A549 (cell line): ENCODE results near the gene ARHGAP26. TPM values are rescaled to one million over a fixed set of nuclear protein-coding genes. Genes with fewer than 3 reads are reported as not detected.

Source experiments
- ATAC-seq, 2 experiments: fragments of 200-7000 bp in 1 of 2; fragments of >200 bp in 1 of 2; cut with Nextera tagmentation in 1 of 2; cut with Tn5 transposase in 1 of 2; 3 replicates each; pipeline versions ENCODE4 v1.8.0 to v1.9.1; 2018 to 2020; ENCODE audit warnings: mild to moderate bottlenecking in 1 of 2, moderate library complexity in 1 of 2
- CTCF ChIA-PET: fragments of 300-600 bp; sonication (Branson Sonifier 250); formaldehyde crosslinking; extraction: SDS; loops from one replicate; lab custom pipeline; 2021; ENCODE audit warnings: antibody characterized with exemption, inconsistent platforms; lab: Yijun Ruan, JAX
- POLR2A ChIA-PET: fragments of 350-600 bp; formaldehyde crosslinking; extraction: SDS; loops from one replicate; lab custom pipeline; 2021; ENCODE audit warnings: antibody characterized with exemption, inconsistent platforms; lab: Yijun Ruan, JAX
- DNase-seq, 2 experiments: peaks; one replicate each; pipeline versions ENCODE4 v3.0.0 to v3.0.0-alpha.2; 2011 to 2016; ENCODE audit warnings: low read depth in 1 of 2, low spot score in 1 of 2
- FAIRE-seq: peaks from 2 replicates; lab custom pipeline; 2011; peaks lifted over from hg19 to GRCh38; lab: Jason Lieb, UNC
- H3K27ac ChIP-seq, 2 experiments: fragments of >200 bp; sonication (Bioruptor Twin); formaldehyde crosslinking; 3 replicates each; pipeline ENCODE4 v1.5.1; 2016 to 2017
- H3K4me1 ChIP-seq: fragments of >200 bp; sonication (Bioruptor Twin); formaldehyde crosslinking; 3 replicates; pipeline ENCODE4 v1.6.1; 2016
- H3K4me2 ChIP-seq: fragments of >200 bp; sonication (Bioruptor Twin); formaldehyde crosslinking; 3 replicates; pipeline ENCODE4 v1.6.1; 2016
- H3K4me3 ChIP-seq: fragments of >200 bp; sonication (Bioruptor Twin); formaldehyde crosslinking; 3 replicates; pipeline ENCODE4 v1.5.1; 2016
- H3K9me3 ChIP-seq: fragments of >200 bp; sonication (Bioruptor Twin); formaldehyde crosslinking; 3 replicates; pipeline ENCODE4 v1.6.1; 2016
- CBX2 ChIP-seq: fragments of 200-600 bp; sonication (generic); IDR thresholded peaks from 2 replicates; pipeline ENCODE4 v1.6.1; 2016; ENCODE audit warnings: low read depth, mild to moderate bottlenecking, borderline replicate concordance
- CBX8 ChIP-seq: fragments of 200-600 bp; sonication (generic); IDR thresholded peaks from 2 replicates; pipeline ENCODE4 v1.6.1; 2016
- CEBPB ChIP-seq, 2 experiments: fragments of >200 bp in 1 of 2; sonication (Bioruptor Twin) in 1 of 2; formaldehyde crosslinking in 1 of 2; IDR thresholded peaks; 2 replicates each; pipeline ENCODE4 v1.6.1; 2012 to 2016
- CHD2 ChIP-seq: fragments of 150-350 bp; IDR thresholded peaks from 2 replicates; pipeline ENCODE4 v1.6.1; 2014; ENCODE audit warnings: low read length; ENCODE audit not compliant: partially characterized antibody
- EHF ChIP-seq: fragments of 250-450 bp; sonication (Bioruptor Pico); IDR thresholded peaks from 2 replicates; pipeline ENCODE4 v1.5.0; 2020; ENCODE audit warnings: mild to moderate bottlenecking
- ELK1 ChIP-seq: fragments of 150-350 bp; IDR thresholded peaks from 2 replicates; pipeline ENCODE4 v1.6.1; 2014; ENCODE audit warnings: low read depth, mild to moderate bottlenecking, low read length
- EP300 ChIP-seq, 2 experiments: fragments of >200 bp; sonication (Bioruptor Twin); formaldehyde crosslinking; IDR thresholded peaks; 2 replicates in 1 of 2; 3 replicates in 1 of 2; pipeline ENCODE4 v1.6.1; 2016 to 2017
- ESRRA ChIP-seq: fragments of 150-350 bp; IDR thresholded peaks from 2 replicates; pipeline ENCODE4 v1.6.1; 2014; ENCODE audit warnings: mild to moderate bottlenecking, low read length, borderline replicate concordance
- FOSB ChIP-seq: fragments of 250-450 bp; sonication (Bioruptor Pico); IDR thresholded peaks from 2 replicates; pipeline ENCODE4 v1.5.0; 2020; ENCODE audit warnings: mild to moderate bottlenecking, moderate library complexity
- FOSL2 ChIP-seq, 2 experiments: fragments of 450-650 bp in 1 of 2; fragments of >200 bp in 1 of 2; sonication (Bioruptor Twin) in 1 of 2; formaldehyde crosslinking; IDR thresholded peaks; 2 replicates each; pipeline versions ENCODE4 v1.5.0 to v1.6.1; 2016 to 2020; ENCODE audit warnings: mild to moderate bottlenecking in 1 of 2, moderate library complexity in 1 of 2
- GATA3 ChIP-seq: IDR thresholded peaks from 2 replicates; pipeline ENCODE4 v1.6.1; 2012; ENCODE audit warnings: borderline replicate concordance
- JUNB ChIP-seq: fragments of >200 bp; sonication (Bioruptor Twin); formaldehyde crosslinking; IDR thresholded peaks from 2 replicates; pipeline ENCODE4 v1.6.1; 2016
- MYC ChIP-seq: IDR thresholded peaks from 2 replicates; pipeline ENCODE4 v1.6.1; 2012; ENCODE audit warnings: mild to moderate bottlenecking, inconsistent platforms, low read length, improper control_type of control experiment, borderline replicate concordance
- NFE2L2 ChIP-seq: fragments of 150-350 bp; conservative IDR thresholded peaks from 2 replicates; pipeline ENCODE4 v1.6.1; 2014; ENCODE audit warnings: low read length
- RFX5 ChIP-seq: fragments of 450-650 bp; IDR thresholded peaks from 2 replicates; pipeline ENCODE4 v1.7.1; 2014; ENCODE audit warnings: antibody characterized with exemption, mild to moderate bottlenecking, moderate library complexity
- RNF2 ChIP-seq: fragments of 200-600 bp; sonication (generic); IDR thresholded peaks from 2 replicates; pipeline ENCODE4 v1.6.1; 2016; ENCODE audit warnings: low read depth, mild to moderate bottlenecking, antibody characterized with exemption, moderate library complexity, borderline replicate concordance
- ZNF302 ChIP-seq: fragments of 250-450 bp; sonication (Bioruptor Pico); IDR thresholded peaks from 2 replicates; pipeline ENCODE4 v1.9.0; 2021; ENCODE audit warnings: inconsistent platforms, mild to moderate bottlenecking, moderate library complexity
- WGBS: methylation state at CpG from one replicate; pipeline ENCODE4 v1.1.6; 2017; ENCODE audit errors: missing lambda C conversion rate; 5-methylcytosine and 5-hydroxymethylcytosine counted together
- polyA plus RNA-seq, 4 experiments: library from polyadenylated mRNA; depleted of rRNA in 3 of 4; stranded (reverse); fragments of >200 nt; fragmentation: RNase III in 1 of 4; extraction: RNeasy Plus Mini Kit Qiagen cat#74134 plus additional on column Dnase treatment in 1 of 4; gene quantifications; 2 replicates in 3 of 4; 3 replicates in 1 of 4; pipeline ENCODE4 v1.2.3, GENCODE V29; 2011 to 2017
- TF ChIP-seq, protein P1 (sequence below): fragments of 250-450 bp; sonication (Bioruptor Pico); IDR thresholded peaks from 2 replicates; pipeline ENCODE4 v1.5.0; 2020; ENCODE audit warnings: low read depth, mild to moderate bottlenecking, moderate library complexity
- TF ChIP-seq, protein P2 (sequence below): fragments of 250-450 bp; sonication (Bioruptor Pico); IDR thresholded peaks from 2 replicates; pipeline ENCODE4 v1.5.0; 2021; ENCODE audit warnings: mild to moderate bottlenecking, moderate library complexity, borderline replicate concordance

ARHGAP26 gene
- polyA plus RNA-seq, 2 of the 4 experiments (the other 2 are of a cell fraction), result 6.6 to 19.1 TPM

DNA sequence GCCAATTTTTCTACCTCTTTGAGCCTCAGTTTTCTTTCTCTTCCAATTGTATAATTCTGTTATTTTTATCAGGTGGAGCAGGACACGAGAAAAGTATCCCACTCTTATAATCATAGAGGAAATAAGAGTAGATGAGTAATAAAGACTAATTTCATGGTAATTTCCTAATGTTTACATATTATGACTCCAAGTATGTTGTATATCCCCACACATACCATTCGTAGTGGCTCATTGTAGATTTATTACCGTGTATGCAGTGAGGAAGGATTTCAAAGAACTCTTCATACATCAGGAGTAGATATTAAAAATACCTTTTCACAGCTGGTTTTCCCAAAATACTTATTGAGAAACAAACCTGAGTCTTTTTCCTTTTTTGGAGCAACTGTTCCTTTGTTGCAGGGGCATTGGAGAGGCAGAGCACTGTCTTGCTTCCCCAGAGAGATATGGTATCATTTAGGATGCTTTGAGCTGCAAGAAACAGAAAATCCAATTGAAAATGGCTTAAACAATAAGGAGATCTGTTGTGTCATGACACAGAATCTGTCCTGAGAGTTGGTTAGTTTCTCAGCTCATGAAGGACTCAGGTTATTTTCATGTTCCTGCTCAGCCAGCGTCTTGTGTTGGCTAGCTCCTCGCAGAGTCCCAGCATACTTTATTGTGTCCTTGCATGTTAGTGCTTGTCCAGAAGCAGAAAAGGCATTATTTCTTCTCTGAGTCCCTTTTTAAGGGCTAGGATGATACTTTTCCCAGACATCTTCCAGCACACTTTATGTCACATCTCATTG, 291.2 kb downstream of the ARHGAP26 start:
- Histone ChIP-seq H3K4me3 (no peak overlapping the region; the same call in 2 of the 3 replicates), H3K4me2 (peak overlapping the region; percentile 52), H3K9me3 (no peaks in the 10 kb centered on the region)
- TF ChIP-seq FOSL2 (IDR thresholded peaks at IDR 0.05) (no peak), FOSL2 (CRISPR knock-in tag; IDR thresholded peaks at IDR 0.05) (peak; percentile 54), JUNB (peak; percentile 63), CEBPB (IDR thresholded peaks at IDR 0.05) (0 out of 4 replicates have a peak, but pooled peaks of 1 of the 2 experiments have one; percentile 4), MYC (no peak), NFE2L2 (no peak), RNF2 (no peak), GATA3 (peak; percentile 26; the same call in 1 of the 2 replicates)
- TF ChIP-seq, all 56 proteins: peak for 4
- ChIA-PET CTCF (interaction anchor here (0.6 to 1.6 kb wide), 3 partner anchors 9 to 16 kb away, joined by 3 to 6 read pairs (median 3); no protein-coding TSS in a partner anchor), POLR2A (no interaction called here)
- FAIRE-seq, result peak; percentile 90
- peaks cover 46% of the 10 kb centered on the region for H3K4me1 ChIP-seq
- H3K27ac ChIP-seq, result peak overlapping the region in 1 of 2 experiments; percentile 52; a peak in 3 of 6 replicates
- WGBS, result 43% methylated on average over 5 of the region's 5 CpGs
- ATAC-seq, result peak in 1 of 2 experiments; percentile 74; a peak in 3 of 6 replicates
- DNase-seq, result no peak

- Histone ChIP-seq H3K4me2 (no peak overlapping the region), H3K9me3 (no peaks in the 10 kb centered on the region), H3K4me3 (no peak overlapping the region), H3K27ac (no peak overlapping the region)
- FAIRE-seq, result no peak
- POLR2A ChIA-PET, result no interaction called here
- ATAC-seq, result no peak
- no peak for DNase-seq
- no peak for TF ChIP-seq EP300 (IDR thresholded peaks at IDR 0.05)
- no peak for TF ChIP-seq CHD2
- TF ChIP-seq ESRRA, result no peak
- TF ChIP-seq EHF (CRISPR knock-in tag), result no peak
- TF ChIP-seq FOSB (CRISPR knock-in tag), result no peak
- TF ChIP-seq, protein P1, sequence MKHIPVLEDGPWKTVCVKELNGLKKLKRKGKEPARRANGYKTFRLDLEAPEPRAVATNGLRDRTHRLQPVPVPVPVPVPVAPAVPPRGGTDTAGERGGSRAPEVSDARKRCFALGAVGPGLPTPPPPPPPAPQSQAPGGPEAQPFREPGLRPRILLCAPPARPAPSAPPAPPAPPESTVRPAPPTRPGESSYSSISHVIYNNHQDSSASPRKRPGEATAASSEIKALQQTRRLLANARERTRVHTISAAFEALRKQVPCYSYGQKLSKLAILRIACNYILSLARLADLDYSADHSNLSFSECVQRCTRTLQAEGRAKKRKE, result no peak
- no peak for TF ChIP-seq CBX8
- TF ChIP-seq, protein P2, sequence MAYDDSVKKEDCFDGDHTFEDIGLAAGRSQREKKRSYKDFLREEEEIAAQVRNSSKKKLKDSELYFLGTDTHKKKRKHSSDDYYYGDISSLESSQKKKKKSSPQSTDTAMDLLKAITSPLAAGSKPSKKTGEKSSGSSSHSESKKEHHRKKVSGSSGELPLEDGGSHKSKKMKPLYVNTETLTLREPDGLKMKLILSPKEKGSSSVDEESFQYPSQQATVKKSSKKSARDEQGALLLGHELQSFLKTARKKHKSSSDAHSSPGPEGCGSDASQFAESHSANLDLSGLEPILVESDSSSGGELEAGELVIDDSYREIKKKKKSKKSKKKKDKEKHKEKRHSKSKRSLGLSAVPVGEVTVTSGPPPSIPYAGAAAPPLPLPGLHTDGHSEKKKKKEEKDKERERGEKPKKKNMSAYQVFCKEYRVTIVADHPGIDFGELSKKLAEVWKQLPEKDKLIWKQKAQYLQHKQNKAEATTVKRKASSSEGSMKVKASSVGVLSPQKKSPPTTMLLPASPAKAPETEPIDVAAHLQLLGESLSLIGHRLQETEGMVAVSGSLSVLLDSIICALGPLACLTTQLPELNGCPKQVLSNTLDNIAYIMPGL, result no peak
- TF ChIP-seq ELK1, result no peak
- TF ChIP-seq RFX5, result no peak
- no peak for TF ChIP-seq CEBPB (IDR thresholded peaks at IDR 0.05)
- no peak for TF ChIP-seq ZNF302 (CRISPR knock-in tag)
- no peak for TF ChIP-seq CBX2
- TF ChIP-seq, all 56 proteins: peak for 0
- peaks cover 57% of the 10 kb centered on the region for H3K4me1 ChIP-seq
- CTCF ChIA-PET, result interaction anchor here (1.6 kb wide), 2 partner anchors 8 to 12 kb away, joined by 4 to 6 read pairs; no protein-coding TSS in a partner anchor
Measured at GRCh38 chr5:143062379-143062778, 292.2 kb downstream of the ARHGAP26 start.
